Breast epithelium (tissue), 3 donors: ENCODE measurements around the gene FUZ.

Source experiments
- POLR2A ChIP-seq: fragments of 450-650 bp; IDR thresholded peaks from one replicate; pipeline ENCODE4 v1.6.1; 2016; ENCODE audit warnings: antibody characterized with exemption, mild to moderate bottlenecking, moderate library complexity
- POLR2AphosphoS5 ChIP-seq, 3 donors: sonication (generic); formaldehyde crosslinking; IDR thresholded peaks; one replicate each; pipeline ENCODE4 v1.6.1; 2017; ENCODE audit warnings: antibody characterized with exemption in 3 of 3
- TF ChIP-seq, protein P1 (sequence below), 3 donors: fragments of 450-650 bp; IDR thresholded peaks; one replicate each; pipeline ENCODE4 v1.5.1; 2016 to 2017; ENCODE audit warnings: antibody characterized with exemption in 3 of 3, mild to moderate bottlenecking in 3 of 3, moderate library complexity in 3 of 3

DNA sequence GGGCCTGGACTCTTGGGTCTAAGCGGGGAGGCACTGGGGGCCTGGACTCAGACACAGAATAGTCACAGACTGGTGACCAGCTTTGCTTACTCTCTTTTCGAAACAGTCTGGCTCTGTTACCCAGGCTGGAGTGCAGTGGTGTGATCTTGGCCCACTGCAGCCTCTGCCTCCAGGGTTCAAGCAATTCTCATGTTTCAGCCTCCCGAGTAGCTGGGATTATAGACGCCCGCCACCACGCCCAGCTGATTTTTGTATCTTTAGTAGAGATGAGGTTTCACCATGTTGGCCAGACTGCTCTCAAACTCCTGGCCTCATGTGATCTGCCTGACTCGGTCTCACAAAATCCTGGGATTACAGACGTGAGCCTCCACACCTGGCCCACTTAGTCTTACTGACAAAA, 16.1 kb upstream of the FUZ start:
- TF ChIP-seq, protein P1, sequence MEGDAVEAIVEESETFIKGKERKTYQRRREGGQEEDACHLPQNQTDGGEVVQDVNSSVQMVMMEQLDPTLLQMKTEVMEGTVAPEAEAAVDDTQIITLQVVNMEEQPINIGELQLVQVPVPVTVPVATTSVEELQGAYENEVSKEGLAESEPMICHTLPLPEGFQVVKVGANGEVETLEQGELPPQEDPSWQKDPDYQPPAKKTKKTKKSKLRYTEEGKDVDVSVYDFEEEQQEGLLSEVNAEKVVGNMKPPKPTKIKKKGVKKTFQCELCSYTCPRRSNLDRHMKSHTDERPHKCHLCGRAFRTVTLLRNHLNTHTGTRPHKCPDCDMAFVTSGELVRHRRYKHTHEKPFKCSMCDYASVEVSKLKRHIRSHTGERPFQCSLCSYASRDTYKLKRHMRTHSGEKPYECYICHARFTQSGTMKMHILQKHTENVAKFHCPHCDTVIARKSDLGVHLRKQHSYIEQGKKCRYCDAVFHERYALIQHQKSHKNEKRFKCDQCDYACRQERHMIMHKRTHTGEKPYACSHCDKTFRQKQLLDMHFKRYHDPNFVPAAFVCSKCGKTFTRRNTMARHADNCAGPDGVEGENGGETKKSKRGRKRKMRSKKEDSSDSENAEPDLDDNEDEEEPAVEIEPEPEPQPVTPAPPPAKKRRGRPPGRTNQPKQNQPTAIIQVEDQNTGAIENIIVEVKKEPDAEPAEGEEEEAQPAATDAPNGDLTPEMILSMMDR (IDR thresholded peaks at IDR 0.05), result no peak
- TF ChIP-seq POLR2A (no peak), POLR2AphosphoS5 (IDR thresholded peaks at IDR 0.05) (no peak)
